ENCODE data around the gene ZNF441. TPM values are rescaled to one million over a fixed set of nuclear protein-coding genes. Genes with fewer than 3 reads are reported as not detected.

The ZNF441 gene
- total and polyA plus RNA-seq, 2 of the 4 experiments (the other 2 are of a cell fraction) = 2.8 to 9.7 TPM

GRCh38 chr19:11813703-11814028 lies 46.9 kb downstream of the ZNF441 start:
- in situ Hi-C loops (cut with MboI; ENCODE audit: low sequenced_read_pairs) = no loop called here
- peaks cover 1% of the 10 kb centered on the region for H3K36me3 ChIP-seq (ENCODE audit: control insufficient read depth, insufficient read depth, low read length)
- no TSS peak for BruUV-seq (replicated peaks)
- no peak overlapping the region for H4K5ac ChIP-seq (ENCODE audit: low read depth, low read length)
- H4K8ac ChIP-seq (ENCODE audit: low read depth in 2 of 2, low read length in 2 of 2) = peak overlapping the region in 1 of 2 experiments; percentile 57; a peak in 1 of 4 replicates
- H4K20me1 ChIP-seq (ENCODE audit: insufficient read depth, low read length) = no peaks in the 10 kb centered on the region
- H2BK120ac ChIP-seq (ENCODE audit: low read depth, low read length) = no peak overlapping the region
- WGBS, 2 experiments (ENCODE audit: extremely low coverage in 2 of 2, insufficient read length in 1 of 2) = 0% methylated on average over 3 of the region's 6 CpGs; no CpG with 5 or more reads in 1 of the 2 experiments
- peak overlapping the region; percentile 9; the same call in 1 of the 2 replicates for H3K27ac ChIP-seq (ENCODE audit: insufficient read depth, low read length)
- H2AK9ac ChIP-seq (replicated peaks; ENCODE audit: low read depth, low read length, poor library complexity) = peak overlapping the region; percentile 31
- H2BK5ac ChIP-seq (ENCODE audit: low read depth, low read length, poor library complexity, severe bottlenecking) = no peak overlapping the region
- no peaks in the 10 kb centered on the region for H3K4me1 ChIP-seq (ENCODE audit: control insufficient read depth, insufficient read depth, low read length)
- DNase-seq (no peak), ATAC-seq (ENCODE audit: low read depth) (peak; percentile 60)
- peak overlapping the region; percentile 94 for H3K4me2 ChIP-seq (ENCODE audit: low read depth, low read length)
- ChIA-PET POLR2A (ENCODE audit: unreplicated experiment) (no interaction called here), CTCF (no interaction called here)
- 0 out of 2 replicates have a peak overlapping the region, but pooled peaks have one; percentile 27 for H3K56ac ChIP-seq (ENCODE audit: extremely low read depth, insufficient read depth, low read length)
- no peak overlapping the region for H4K91ac ChIP-seq (ENCODE audit: insufficient read depth, low read depth, low read length)
- H3K27me3 ChIP-seq (ENCODE audit: control insufficient read depth, insufficient read depth, low read length) = no peaks in the 10 kb centered on the region
- H3K14ac ChIP-seq (replicated peaks; ENCODE audit: low read depth, low read length) = peak overlapping the region; percentile 74
- no peak overlapping the region for H2BK15ac ChIP-seq (ENCODE audit: low read depth, low read length)
- peak overlapping the region; percentile 19 for H3K23ac ChIP-seq (ENCODE audit: low read depth, low read length)
- H3K79me1 ChIP-seq (ENCODE audit: low read depth in 1 of 2, low read length in 2 of 2) = peaks cover 3 to 15% of the 10 kb centered on the region in 2 experiments; a peak in 3 of 4 replicates
- dilution Hi-C loops (cut with HindIII; ENCODE audit: low sequenced_read_pairs, unreplicated experiment) = no loop called here
- H3K4ac ChIP-seq (ENCODE audit: low read depth, low read length) = no peak overlapping the region; the same call in 1 of the 2 replicates
- intact Hi-C loops (cut with micrococcal nuclease) = loop anchor here (1.0 to 5.0 kb wide), 2 partner anchors 47 to 141 kb away; partner anchors contain the start of gene ZNF441
- no peak overlapping the region for H2BK20ac ChIP-seq (ENCODE audit: low read depth, low read length)
- H3K18ac ChIP-seq (ENCODE audit: low read depth, low read length) = no peak overlapping the region
- H2AK5ac ChIP-seq (ENCODE audit: low read depth, low read length) = no peak overlapping the region
- H3K9ac ChIP-seq (ENCODE audit: low read depth, low read length) = peak overlapping the region; percentile 58
- TF ChIP-seq CEBPB (IDR thresholded peaks at IDR 0.05; ENCODE audit: low read depth, low read length) = no peak
- no peak for TF ChIP-seq USF2 (IDR thresholded peaks at IDR 0.05; ENCODE audit: low read depth, low read length)
- TF ChIP-seq ELK1 (IDR thresholded peaks at IDR 0.05; ENCODE audit: borderline replicate concordance, low read depth, low read length) = no peak
- TF ChIP-seq BHLHE40 (IDR thresholded peaks at IDR 0.05; ENCODE audit: low read depth, low read length) = no peak
- TF ChIP-seq RFX5 (IDR thresholded peaks at IDR 0.05; ENCODE audit: low read depth, low read length) = no peak
- no peak for TF ChIP-seq MAFK (IDR thresholded peaks at IDR 0.05; ENCODE audit: low read depth, low read length)
- no peak for TF ChIP-seq RAD21 (IDR thresholded peaks at IDR 0.05; ENCODE audit: low read length)
- no peak for TF ChIP-seq MAZ (IDR thresholded peaks at IDR 0.05; ENCODE audit: borderline replicate concordance, low read depth, low read length)
- TF ChIP-seq RCOR1 (IDR thresholded peaks at IDR 0.05; ENCODE audit: insufficient replicate concordance, low read length) = no peak
- TF ChIP-seq CTCF (conservative IDR thresholded peaks at IDR 0.05; ENCODE audit: low read depth, low read length) = no peak
- no peak for TF ChIP-seq MXI1 (IDR thresholded peaks at IDR 0.05; ENCODE audit: borderline replicate concordance, low read depth, low read length)
- no peak for TF ChIP-seq CHD1 (IDR thresholded peaks at IDR 0.05; ENCODE audit: low read depth, low read length)
- TF ChIP-seq FOS (IDR thresholded peaks at IDR 0.05; ENCODE audit: low read depth, low read length) = no peak
- TF ChIP-seq NFE2L2 (IDR thresholded peaks at IDR 0.05; ENCODE audit: low read depth, low read length) = no peak
- TF ChIP-seq POLR2A (IDR thresholded peaks at IDR 0.05; ENCODE audit: low read depth, low read length) = no peak
- TF ChIP-seq SMC3 (IDR thresholded peaks at IDR 0.05; ENCODE audit: low read depth, low read length) = no peak
- H3K4me3 ChIP-seq (ENCODE audit: insufficient read depth, low read depth, low read length) = peak overlapping the region; percentile 86
- peak overlapping the region; percentile 99 for H2AFZ ChIP-seq (replicated peaks; ENCODE audit: low read length, poor library complexity)
- H3K9me3 ChIP-seq (ENCODE audit: control insufficient read depth, insufficient read depth, low read length) = peaks cover 7% of the 10 kb centered on the region; the same call in 1 of the 2 replicates
- no peaks in the 10 kb centered on the region for H3K9me1 ChIP-seq (ENCODE audit: insufficient read depth, low read length)
